HEK293 (cell line): Measurements from ENCODE around the gene SEMA4D.

Experiments
- CTCF ChIA-PET: fragments of 350-600 bp; formaldehyde crosslinking; extraction: SDS; loops from one replicate; lab custom pipeline; 2021; ENCODE audit warnings: antibody characterized with exemption; lab: Yijun Ruan, JAX
- POLR2A ChIA-PET: fragments of 300-600 bp; formaldehyde crosslinking; extraction: SDS; loops from one replicate; lab custom pipeline; 2020; ENCODE audit warnings: antibody characterized with exemption, inconsistent platforms; lab: Yijun Ruan, JAX
- H3K27ac ChIP-seq: fragments of 200-500 bp; sonication (Bioruptor generic); 2 replicates; pipeline ENCODE4 v1.5.1; 2014; ENCODE audit warnings: low read depth, low read length, control low read depth, inconsistent platforms; ENCODE audit errors: extremely low read depth
- H3K36me3 ChIP-seq, 2 experiments: fragments of 200-500 bp in 1 of 2; sonication (Bioruptor generic) in 1 of 2; 1 replicate in 1 of 2; 2 replicates in 1 of 2; pipeline ENCODE4 v1.5.1; 2014 to 2017; ENCODE audit warnings: inconsistent platforms in 2 of 2, low read length in 2 of 2; ENCODE audit not compliant: control insufficient read depth in 2 of 2, insufficient read depth in 1 of 2
- H3K4me1 ChIP-seq: fragments of 200-500 bp; sonication (Bioruptor generic); 2 replicates; pipeline ENCODE4 v1.5.1; 2014; ENCODE audit warnings: mild to moderate bottlenecking, low read length, inconsistent platforms; ENCODE audit not compliant: control insufficient read depth, insufficient read depth
- H3K4me3 ChIP-seq: 2 replicates; pipeline ENCODE4 v1.5.1; 2011; ENCODE audit warnings: low read depth, mild to moderate bottlenecking, control low read depth, low read length, moderate library complexity
- H3K9me3 ChIP-seq: fragments of 200-500 bp; sonication (Bioruptor generic); 2 replicates; pipeline ENCODE4 v1.5.1; 2014; ENCODE audit warnings: low read depth, low read length, inconsistent platforms; ENCODE audit not compliant: control insufficient read depth, insufficient read depth
- EGR2 ChIP-seq: fragments of 450-650 bp; formaldehyde crosslinking; IDR thresholded peaks from 2 replicates; pipeline ENCODE4 v1.5.1; 2016; ENCODE audit warnings: low read depth, missing biosample characterization, missing genetic modification characterization
- KLF1 ChIP-seq: fragments of 450-650 bp; formaldehyde crosslinking; IDR thresholded peaks from 2 replicates; pipeline ENCODE4 v1.5.1; 2016; ENCODE audit warnings: missing biosample characterization, missing genetic modification characterization
- PRDM1 ChIP-seq: fragments of 450-650 bp; formaldehyde crosslinking; IDR thresholded peaks from 2 replicates; pipeline ENCODE4; 2016; ENCODE audit warnings: missing biosample characterization, missing genetic modification characterization
- SCRT1 ChIP-seq: fragments of 450-650 bp; formaldehyde crosslinking; IDR thresholded peaks from 2 replicates; pipeline ENCODE4 v1.5.1; 2016; ENCODE audit warnings: missing biosample characterization, missing genetic modification characterization, borderline replicate concordance
- ZFHX2 ChIP-seq: fragments of 450-650 bp; formaldehyde crosslinking; conservative IDR thresholded peaks from 2 replicates; pipeline ENCODE4 v1.5.1; 2016; ENCODE audit warnings: missing biosample characterization, missing genetic modification characterization
- ZNF214 ChIP-seq: fragments of 450-650 bp; formaldehyde crosslinking; IDR thresholded peaks from 2 replicates; pipeline ENCODE4 v1.5.1; 2017; ENCODE audit warnings: missing biosample characterization, mild to moderate bottlenecking, missing genetic modification characterization, borderline replicate concordance
- ZNF248 ChIP-seq: fragments of 450-650 bp; formaldehyde crosslinking; IDR thresholded peaks from 2 replicates; pipeline ENCODE4 v1.5.1; 2017; ENCODE audit warnings: missing biosample characterization, missing genetic modification characterization
- ZNF311 ChIP-seq: fragments of 450-650 bp; formaldehyde crosslinking; IDR thresholded peaks from 2 replicates; pipeline ENCODE4 v1.5.1; 2017; ENCODE audit warnings: missing biosample characterization, missing genetic modification characterization, borderline replicate concordance
- ZNF544 ChIP-seq: fragments of 450-650 bp; formaldehyde crosslinking; IDR thresholded peaks from 2 replicates; pipeline ENCODE4 v1.5.0; 2017; ENCODE audit warnings: missing biosample characterization, missing genetic modification characterization
- ZNF585B ChIP-seq: fragments of 450-650 bp; formaldehyde crosslinking; IDR thresholded peaks from 2 replicates; pipeline ENCODE4 v1.5.1; 2016; ENCODE audit warnings: missing biosample characterization, missing genetic modification characterization
- ZNF624 ChIP-seq: fragments of 450-650 bp; formaldehyde crosslinking; IDR thresholded peaks from 2 replicates; pipeline ENCODE4 v1.5.1; 2017; ENCODE audit warnings: missing biosample characterization, missing genetic modification characterization
- ZNF626 ChIP-seq: fragments of 450-650 bp; sonication (Bioruptor Pico); formaldehyde crosslinking; IDR thresholded peaks from 2 replicates; pipeline ENCODE4 v1.5.1; 2018; ENCODE audit warnings: missing biosample characterization, missing genetic modification characterization, inconsistent platforms
- ZNF777 ChIP-seq: fragments of 450-650 bp; formaldehyde crosslinking; IDR thresholded peaks from 2 replicates; pipeline ENCODE4 v1.5.1; 2017; ENCODE audit warnings: missing biosample characterization, missing genetic modification characterization, borderline replicate concordance
- ZSCAN23 ChIP-seq: fragments of 450-650 bp; formaldehyde crosslinking; IDR thresholded peaks from 2 replicates; pipeline ENCODE4 v1.5.1; 2016; ENCODE audit warnings: missing biosample characterization, missing genetic modification characterization
- TF ChIP-seq, protein P1 (sequence below): fragments of 450-650 bp; formaldehyde crosslinking; IDR thresholded peaks from 2 replicates; pipeline ENCODE4 v1.5.1; 2016; ENCODE audit warnings: missing biosample characterization, missing genetic modification characterization
- TF ChIP-seq, protein P2 (sequence below): fragments of 450-650 bp; formaldehyde crosslinking; IDR thresholded peaks from 2 replicates; pipeline ENCODE4 v1.5.1; 2016; ENCODE audit warnings: missing biosample characterization, missing genetic modification characterization
- TF ChIP-seq, protein P3 (sequence below): fragments of 450-650 bp; formaldehyde crosslinking; IDR thresholded peaks from 2 replicates; pipeline ENCODE4 v1.5.1; 2016; ENCODE audit warnings: missing biosample characterization, missing genetic modification characterization, low read depth

Gene SEMA4D

DNA sequence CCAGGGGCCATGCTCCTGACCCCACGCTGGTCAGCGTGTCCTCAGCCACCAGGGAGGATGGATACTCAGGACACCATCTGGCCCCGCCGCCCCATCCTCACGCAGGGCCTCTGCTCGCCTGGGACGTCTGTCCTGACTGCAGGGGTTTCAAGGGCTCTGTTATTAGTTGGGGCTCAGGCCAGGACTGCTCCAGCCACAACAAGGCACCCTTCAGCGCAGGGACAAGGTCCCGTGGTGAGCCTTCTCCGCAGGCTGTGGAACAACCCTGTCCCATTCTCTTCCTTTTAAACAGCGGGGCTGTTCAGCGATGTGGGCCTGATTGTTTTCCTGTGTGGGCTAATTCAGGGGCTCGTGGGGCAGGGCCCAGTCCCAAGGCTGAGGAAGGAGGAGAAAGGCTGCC is 61.6 kb downstream of the SEMA4D start (continued):
- TF ChIP-seq, protein P1, sequence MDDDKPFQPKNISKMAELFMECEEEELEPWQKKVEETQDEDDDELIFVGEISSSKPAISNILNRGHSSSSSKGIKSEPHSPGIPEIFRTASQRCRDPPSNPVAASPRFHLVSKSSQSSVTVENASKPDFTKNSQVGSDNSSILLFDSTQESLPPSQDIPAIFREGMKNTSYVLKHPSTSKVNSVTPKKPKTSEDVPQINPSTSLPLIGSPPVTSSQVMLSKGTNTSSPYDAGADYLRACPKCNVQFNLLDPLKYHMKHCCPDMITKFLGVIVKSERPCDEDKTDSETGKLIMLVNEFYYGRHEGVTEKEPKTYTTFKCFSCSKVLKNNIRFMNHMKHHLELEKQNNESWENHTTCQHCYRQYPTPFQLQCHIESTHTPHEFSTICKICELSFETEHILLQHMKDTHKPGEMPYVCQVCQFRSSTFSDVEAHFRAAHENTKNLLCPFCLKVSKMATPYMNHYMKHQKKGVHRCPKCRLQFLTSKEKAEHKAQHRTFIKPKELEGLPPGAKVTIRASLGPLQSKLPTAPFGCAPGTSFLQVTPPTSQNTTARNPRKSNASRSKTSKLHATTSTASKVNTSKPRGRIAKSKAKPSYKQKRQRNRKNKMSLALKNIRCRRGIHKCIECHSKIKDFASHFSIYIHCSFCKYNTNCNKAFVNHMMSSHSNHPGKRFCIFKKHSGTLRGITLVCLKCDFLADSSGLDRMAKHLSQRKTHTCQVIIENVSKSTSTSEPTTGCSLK (tag by site-specific recombination): no peak
- TF ChIP-seq ZNF626 (tag by site-specific recombination): no peak
- no peak for TF ChIP-seq ZSCAN23 (tag by site-specific recombination)

DNA sequence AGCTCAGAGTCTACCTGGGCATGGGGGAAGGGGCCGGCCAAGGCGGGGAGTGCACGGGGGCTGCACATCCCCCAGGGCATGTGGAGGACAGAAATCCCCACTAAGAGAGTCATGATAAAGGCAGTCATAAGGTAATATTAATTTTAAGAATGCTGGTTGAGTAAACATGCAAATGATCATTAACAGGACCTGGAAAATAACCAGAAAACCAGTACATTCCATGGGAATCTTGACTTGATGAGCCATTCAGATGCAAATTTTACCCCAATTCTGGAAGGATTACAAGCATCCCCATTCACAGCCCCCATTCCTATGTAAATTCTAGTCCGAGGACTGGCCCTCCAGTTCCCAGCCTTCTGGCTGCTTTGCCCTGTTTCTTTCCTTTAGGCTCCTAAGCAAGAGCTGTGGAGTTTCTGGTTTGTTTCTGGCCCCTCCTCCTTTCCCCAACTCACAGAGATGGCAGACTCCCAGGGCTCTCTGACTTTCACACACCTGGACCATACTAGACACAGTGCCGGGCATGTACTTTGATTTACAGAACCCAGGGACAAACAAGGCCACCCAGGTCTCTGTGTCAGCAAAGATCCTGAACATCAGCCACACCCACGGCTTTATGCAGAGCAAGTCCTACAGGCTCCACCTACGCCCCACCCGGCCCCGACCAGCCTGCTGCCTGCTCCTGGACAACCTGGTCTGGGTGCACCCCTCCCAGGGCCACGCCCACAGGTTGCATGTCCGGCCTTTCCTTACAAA is 62.7 kb downstream of the SEMA4D start:
- H3K4me3 ChIP-seq: no peak overlapping the region
- CTCF ChIA-PET: no interaction called here
- no peaks in the 10 kb centered on the region for H3K36me3 ChIP-seq
- POLR2A ChIA-PET: no interaction called here
- no peaks in the 10 kb centered on the region for H3K9me3 ChIP-seq
- H3K4me1 ChIP-seq: no peaks in the 10 kb centered on the region
- no peak for TF ChIP-seq ZNF585B (tag by site-specific recombination)
- TF ChIP-seq ZFHX2 (tag by site-specific recombination): peak; percentile 64
- TF ChIP-seq ZNF248 (tag by site-specific recombination): no peak
- TF ChIP-seq KLF1 (tag by site-specific recombination): peak; percentile 43
- peak; percentile 38; the same call in 1 of the 2 replicates for TF ChIP-seq EGR2 (tag by site-specific recombination)
- H3K27ac ChIP-seq: no peak overlapping the region

DNA sequence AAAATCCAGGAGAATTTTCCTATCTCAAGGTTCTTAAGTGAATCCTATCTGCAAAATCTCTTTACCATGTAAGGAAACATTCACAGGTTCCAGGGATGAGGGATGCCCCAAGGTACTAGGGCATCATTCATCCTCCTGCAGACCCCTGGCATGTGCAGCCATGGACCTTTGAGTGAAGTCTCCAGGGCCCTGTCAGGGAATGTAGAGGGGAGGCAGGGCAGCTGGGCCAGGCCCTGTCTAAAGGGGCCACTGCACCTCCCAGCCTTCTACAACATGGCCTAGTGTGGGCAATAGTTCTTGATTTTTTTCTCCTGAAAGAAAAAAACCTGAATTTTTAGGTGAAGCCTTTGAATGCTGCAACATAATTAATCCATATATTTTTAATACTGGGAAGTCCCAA is 63.3 kb downstream of the SEMA4D start:
- ChIA-PET CTCF (no interaction called here), POLR2A (no interaction called here)
- Histone ChIP-seq H3K4me1 (no peaks in the 10 kb centered on the region), H3K4me3 (no peak overlapping the region), H3K36me3 (no peaks in the 10 kb centered on the region), H3K27ac (no peak overlapping the region), H3K9me3 (no peaks in the 10 kb centered on the region)
- TF ChIP-seq ZNF544 (tag by site-specific recombination): no peak
- TF ChIP-seq ZNF624 (tag by site-specific recombination): no peak
- no peak for TF ChIP-seq ZNF777 (tag by site-specific recombination)
- no peak for TF ChIP-seq ZNF311 (tag by site-specific recombination)
- TF ChIP-seq ZNF214 (tag by site-specific recombination): no peak
- no peak for TF ChIP-seq PRDM1 (tag by site-specific recombination)
- no peak for TF ChIP-seq SCRT1 (tag by site-specific recombination)
- TF ChIP-seq, protein P2, sequence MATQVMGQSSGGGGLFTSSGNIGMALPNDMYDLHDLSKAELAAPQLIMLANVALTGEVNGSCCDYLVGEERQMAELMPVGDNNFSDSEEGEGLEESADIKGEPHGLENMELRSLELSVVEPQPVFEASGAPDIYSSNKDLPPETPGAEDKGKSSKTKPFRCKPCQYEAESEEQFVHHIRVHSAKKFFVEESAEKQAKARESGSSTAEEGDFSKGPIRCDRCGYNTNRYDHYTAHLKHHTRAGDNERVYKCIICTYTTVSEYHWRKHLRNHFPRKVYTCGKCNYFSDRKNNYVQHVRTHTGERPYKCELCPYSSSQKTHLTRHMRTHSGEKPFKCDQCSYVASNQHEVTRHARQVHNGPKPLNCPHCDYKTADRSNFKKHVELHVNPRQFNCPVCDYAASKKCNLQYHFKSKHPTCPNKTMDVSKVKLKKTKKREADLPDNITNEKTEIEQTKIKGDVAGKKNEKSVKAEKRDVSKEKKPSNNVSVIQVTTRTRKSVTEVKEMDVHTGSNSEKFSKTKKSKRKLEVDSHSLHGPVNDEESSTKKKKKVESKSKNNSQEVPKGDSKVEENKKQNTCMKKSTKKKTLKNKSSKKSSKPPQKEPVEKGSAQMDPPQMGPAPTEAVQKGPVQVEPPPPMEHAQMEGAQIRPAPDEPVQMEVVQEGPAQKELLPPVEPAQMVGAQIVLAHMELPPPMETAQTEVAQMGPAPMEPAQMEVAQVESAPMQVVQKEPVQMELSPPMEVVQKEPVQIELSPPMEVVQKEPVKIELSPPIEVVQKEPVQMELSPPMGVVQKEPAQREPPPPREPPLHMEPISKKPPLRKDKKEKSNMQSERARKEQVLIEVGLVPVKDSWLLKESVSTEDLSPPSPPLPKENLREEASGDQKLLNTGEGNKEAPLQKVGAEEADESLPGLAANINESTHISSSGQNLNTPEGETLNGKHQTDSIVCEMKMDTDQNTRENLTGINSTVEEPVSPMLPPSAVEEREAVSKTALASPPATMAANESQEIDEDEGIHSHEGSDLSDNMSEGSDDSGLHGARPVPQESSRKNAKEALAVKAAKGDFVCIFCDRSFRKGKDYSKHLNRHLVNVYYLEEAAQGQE (tag by site-specific recombination): no peak
- TF ChIP-seq, protein P3, sequence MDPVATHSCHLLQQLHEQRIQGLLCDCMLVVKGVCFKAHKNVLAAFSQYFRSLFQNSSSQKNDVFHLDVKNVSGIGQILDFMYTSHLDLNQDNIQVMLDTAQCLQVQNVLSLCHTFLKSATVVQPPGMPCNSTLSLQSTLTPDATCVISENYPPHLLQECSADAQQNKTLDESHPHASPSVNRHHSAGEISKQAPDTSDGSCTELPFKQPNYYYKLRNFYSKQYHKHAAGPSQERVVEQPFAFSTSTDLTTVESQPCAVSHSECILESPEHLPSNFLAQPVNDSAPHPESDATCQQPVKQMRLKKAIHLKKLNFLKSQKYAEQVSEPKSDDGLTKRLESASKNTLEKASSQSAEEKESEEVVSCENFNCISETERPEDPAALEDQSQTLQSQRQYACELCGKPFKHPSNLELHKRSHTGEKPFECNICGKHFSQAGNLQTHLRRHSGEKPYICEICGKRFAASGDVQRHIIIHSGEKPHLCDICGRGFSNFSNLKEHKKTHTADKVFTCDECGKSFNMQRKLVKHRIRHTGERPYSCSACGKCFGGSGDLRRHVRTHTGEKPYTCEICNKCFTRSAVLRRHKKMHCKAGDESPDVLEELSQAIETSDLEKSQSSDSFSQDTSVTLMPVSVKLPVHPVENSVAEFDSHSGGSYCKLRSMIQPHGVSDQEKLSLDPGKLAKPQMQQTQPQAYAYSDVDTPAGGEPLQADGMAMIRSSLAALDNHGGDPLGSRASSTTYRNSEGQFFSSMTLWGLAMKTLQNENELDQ (tag by site-specific recombination): no peak
- TF ChIP-seq ZNF248 (tag by site-specific recombination): no peak
